ENCODE data around the gene EXD3. TPM values are rescaled to one million over a fixed set of nuclear protein-coding genes. Genes with fewer than 3 reads are reported as not detected.

EXD3 gene
- total and polyA plus RNA-seq, 9 of the 15 experiments (the other 6 are each of a cell fraction or from before 2014, with no cell fraction given), result 0.29 to 12.5 (median 3.9) TPM

DNA sequence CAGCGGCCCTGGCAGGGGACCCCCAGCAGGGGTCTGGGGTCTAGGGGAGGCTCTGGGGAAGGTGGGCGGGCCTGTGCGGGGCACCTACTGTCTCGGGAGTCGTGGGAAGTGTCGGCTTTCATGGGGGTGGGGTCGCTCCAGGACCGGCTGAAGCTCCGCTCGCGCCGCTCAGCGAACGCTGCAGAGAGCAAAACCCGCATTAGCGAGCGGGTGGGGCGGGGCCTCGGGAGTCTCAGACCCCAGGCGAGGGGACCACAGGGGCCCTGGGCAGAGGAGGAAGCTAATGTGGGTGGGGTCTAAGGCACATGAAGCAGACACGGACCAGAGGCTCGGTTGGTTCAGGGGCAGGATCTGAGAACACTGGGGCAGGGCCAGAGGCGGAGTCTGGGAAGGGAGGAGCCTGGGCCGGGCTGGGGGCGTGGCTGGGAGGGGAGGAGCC, 30.7 kb upstream of the EXD3 start (continued):
- TF ChIP-seq, protein P1, sequence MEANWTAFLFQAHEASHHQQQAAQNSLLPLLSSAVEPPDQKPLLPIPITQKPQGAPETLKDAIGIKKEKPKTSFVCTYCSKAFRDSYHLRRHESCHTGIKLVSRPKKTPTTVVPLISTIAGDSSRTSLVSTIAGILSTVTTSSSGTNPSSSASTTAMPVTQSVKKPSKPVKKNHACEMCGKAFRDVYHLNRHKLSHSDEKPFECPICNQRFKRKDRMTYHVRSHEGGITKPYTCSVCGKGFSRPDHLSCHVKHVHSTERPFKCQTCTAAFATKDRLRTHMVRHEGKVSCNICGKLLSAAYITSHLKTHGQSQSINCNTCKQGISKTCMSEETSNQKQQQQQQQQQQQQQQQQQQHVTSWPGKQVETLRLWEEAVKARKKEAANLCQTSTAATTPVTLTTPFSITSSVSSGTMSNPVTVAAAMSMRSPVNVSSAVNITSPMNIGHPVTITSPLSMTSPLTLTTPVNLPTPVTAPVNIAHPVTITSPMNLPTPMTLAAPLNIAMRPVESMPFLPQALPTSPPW (CRISPR knock-in tag; IDR thresholded peaks at IDR 0.05), result no peak
- TF ChIP-seq TBP (optimal IDR thresholded peaks at IDR 0.05; ENCODE audit: low read depth, low read length) (no peak), GTF2F1 (IDR thresholded peaks at IDR 0.05; ENCODE audit: low read depth, low read length) (no peak), TCFL5 (CRISPR knock-in tag; conservative IDR thresholded peaks at IDR 0.05) (no peak), SMARCA4 (IDR thresholded peaks at IDR 0.05) (no peak), SUPT5H (IDR thresholded peaks at IDR 0.05) (peak; percentile 22; the same call in 1 of the 2 replicates), DDX20 (tag; IDR thresholded peaks at IDR 0.05; ENCODE audit: low read depth) (no peak), OTX1 (CRISPR knock-in tag; IDR thresholded peaks at IDR 0.05) (0 out of 2 replicates have a peak, but pooled peaks have one; percentile 25), TOE1 (IDR thresholded peaks at IDR 0.05; ENCODE audit: borderline replicate concordance) (no peak), TOE1 (CRISPR knock-in tag; IDR thresholded peaks at IDR 0.05; ENCODE audit: borderline replicate concordance, low read depth) (no peak), POLR2G (IDR thresholded peaks at IDR 0.05; ENCODE audit: low read depth, low read length) (peak; percentile 26; the same call in 1 of the 2 replicates), E2F3 (CRISPR knock-in tag; IDR thresholded peaks at IDR 0.05) (no peak), SNRNP70 (optimal IDR thresholded peaks at IDR 0.05; ENCODE audit: low read depth, low read length) (no peak), HOXB6 (CRISPR knock-in tag; IDR thresholded peaks at IDR 0.05; ENCODE audit: borderline replicate concordance) (no peak), KHSRP (IDR thresholded peaks at IDR 0.05) (no peak), CLOCK (CRISPR knock-in tag; IDR thresholded peaks at IDR 0.05; ENCODE audit: borderline replicate concordance) (no peak), THRB (CRISPR knock-in tag; conservative IDR thresholded peaks at IDR 0.05) (0 out of 2 replicates have a peak, but pooled peaks have one; percentile 24), ZNF785 (CRISPR knock-in tag; IDR thresholded peaks at IDR 0.05) (no peak), LCOR (CRISPR knock-in tag; IDR thresholded peaks at IDR 0.05) (no peak), MAFK (IDR thresholded peaks at IDR 0.05; ENCODE audit: low read length) (no peak), ZNF347 (CRISPR knock-in tag; IDR thresholded peaks at IDR 0.05; ENCODE audit: low read depth) (no peak), PCBP1 (IDR thresholded peaks at IDR 0.05; ENCODE audit: low read depth, low read length, poor library complexity, severe bottlenecking) (peak; percentile 61)
- TF ChIP-seq, protein P2, sequence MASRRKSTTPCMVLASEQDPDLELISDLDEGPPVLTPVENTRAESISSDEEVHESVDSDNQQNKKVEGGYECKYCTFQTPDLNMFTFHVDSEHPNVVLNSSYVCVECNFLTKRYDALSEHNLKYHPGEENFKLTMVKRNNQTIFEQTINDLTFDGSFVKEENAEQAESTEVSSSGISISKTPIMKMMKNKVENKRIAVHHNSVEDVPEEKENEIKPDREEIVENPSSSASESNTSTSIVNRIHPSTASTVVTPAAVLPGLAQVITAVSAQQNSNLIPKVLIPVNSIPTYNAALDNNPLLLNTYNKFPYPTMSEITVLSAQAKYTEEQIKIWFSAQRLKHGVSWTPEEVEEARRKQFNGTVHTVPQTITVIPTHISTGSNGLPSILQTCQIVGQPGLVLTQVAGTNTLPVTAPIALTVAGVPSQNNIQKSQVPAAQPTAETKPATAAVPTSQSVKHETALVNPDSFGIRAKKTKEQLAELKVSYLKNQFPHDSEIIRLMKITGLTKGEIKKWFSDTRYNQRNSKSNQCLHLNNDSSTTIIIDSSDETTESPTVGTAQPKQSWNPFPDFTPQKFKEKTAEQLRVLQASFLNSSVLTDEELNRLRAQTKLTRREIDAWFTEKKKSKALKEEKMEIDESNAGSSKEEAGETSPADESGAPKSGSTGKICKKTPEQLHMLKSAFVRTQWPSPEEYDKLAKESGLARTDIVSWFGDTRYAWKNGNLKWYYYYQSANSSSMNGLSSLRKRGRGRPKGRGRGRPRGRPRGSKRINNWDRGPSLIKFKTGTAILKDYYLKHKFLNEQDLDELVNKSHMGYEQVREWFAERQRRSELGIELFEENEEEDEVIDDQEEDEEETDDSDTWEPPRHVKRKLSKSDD (conservative IDR thresholded peaks at IDR 0.05; ENCODE audit: low read length), result no peak
